Stimulated activated CD8-positive, alpha-beta memory T cell treated with anti-CD3 and anti-CD28 coated beads, Interleukin-12 subunit alpha, Interleukin-12 subunit beta, amount 100 ng/mL, for 1 hour (primary cell): ENCODE results near the gene ARID4B.
"Not testable (repeated sequence)": the region's sequence is repeated elsewhere in the genome, so short reads cannot be mapped to it uniquely, and the experiment has no call there.

Experiments
- DNase-seq: peaks from one replicate; pipeline ENCODE4 v3.0.0-alpha.2; 2020; ENCODE audit warnings: low read depth

ARID4B gene

GRCh38 chr1:235329139-235329902 lies 1.3 kb upstream of the ARID4B start:
- no peak for DNase-seq

DNA sequence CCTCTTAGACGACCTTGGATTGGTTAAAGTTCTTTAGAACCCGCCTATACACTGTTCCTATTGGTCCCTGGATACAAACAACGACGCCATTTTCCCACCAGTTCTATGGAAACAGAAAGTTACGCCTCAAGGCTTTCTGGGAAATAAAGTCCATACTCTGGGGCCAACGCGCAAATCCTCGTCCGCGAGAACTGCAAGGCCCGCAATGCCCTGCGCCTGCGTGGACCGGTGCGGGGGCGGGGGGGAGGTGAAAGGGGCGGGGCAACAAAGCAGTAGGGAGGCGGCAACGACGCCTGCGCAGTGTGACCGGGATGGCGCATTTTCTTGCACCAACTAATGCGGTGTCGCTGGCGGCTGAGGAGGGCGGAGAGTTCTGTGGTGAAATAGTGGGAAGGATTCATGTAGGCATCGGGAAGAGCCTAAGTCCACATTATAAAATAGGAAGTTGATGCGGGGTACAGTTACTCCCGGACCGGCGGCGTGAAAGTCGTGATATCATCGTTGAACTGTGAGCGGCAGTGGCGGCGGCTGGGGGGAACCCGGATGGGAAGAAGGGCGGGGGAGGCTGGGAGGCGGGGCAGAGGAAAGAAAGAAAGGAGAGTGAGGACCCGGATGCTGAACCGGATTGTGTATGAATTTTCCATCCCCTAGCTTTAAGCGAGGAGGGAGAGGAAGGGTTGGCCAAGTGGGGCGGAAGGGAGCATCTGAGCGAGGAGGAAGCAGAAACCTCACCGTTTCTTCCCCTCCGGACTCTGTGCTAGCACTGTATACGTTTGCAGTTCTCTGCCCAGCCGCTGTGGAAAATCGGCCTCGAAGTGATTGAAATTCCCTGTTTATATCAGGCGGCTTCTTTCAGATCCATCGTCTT lies 526 bp upstream of the ARID4B start, which contains the start of gene GGPS1:
Gene GGPS1, plus strand, starts transcription at position 300 of the 868 bp plus-strand sequence. CDS start 6,695 bp downstream, outside the sequence.
- DNase-seq: peak; percentile 100

DNA sequence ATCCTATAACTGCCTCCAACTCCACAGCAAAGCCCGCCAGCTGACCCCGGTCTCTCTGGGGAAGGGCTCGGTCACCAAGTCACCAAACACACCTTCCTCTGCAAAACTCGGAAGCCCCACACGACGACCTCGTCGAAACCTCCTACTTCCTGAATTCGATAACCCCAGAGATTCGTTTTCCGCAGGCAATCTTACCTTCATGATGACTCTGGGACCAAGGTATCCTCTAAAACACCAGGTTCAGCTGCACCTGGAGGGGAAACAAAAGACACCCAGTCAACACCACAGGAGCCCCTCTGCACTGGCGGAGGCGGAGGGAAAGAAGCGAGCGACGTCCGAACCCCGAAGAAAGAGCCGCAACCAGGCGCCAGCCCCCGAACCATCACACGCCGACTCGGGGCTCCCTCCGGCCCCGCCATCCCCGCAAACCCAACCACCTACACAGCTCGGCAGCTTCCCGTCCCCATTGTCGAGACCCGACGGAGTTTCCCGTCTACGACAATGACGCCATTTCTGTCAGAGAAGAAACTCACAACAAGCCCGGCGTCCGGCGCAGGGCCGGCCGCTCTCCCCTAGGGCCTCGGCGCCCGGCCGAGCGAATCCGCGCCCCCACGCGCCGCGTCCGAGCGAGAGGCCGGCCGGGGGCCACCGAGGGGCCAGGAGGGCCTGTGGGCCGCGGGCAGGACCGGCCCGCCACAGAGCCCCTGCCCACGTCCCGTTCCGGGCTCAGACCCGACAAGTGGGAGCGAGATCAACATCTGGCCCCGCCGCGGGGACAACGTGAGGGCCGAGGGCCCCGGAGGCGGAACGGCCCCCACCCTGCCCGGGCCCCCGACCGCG lies 1.0 kb downstream of the ARID4B start:
- peak; percentile 37 for DNase-seq

DNA sequence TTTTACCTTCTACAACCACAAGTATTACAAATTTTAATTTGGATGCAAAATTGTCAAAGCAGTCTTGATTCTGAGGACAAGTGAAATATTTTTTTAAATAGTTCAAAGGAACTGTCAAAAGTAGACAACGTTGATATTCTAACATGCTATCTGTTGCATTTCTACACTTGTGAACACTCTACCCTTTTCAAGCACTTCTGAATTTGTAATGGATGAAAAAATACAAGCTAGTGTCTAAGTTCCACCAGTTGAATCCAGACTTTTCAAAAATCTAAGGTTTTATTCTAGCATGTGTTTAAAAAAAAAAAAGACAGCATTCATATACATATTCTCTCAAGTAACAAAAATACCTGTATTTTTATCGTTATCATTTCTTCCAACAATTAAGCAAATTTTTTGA lies 2.1 kb downstream of the ARID4B start:
- no peak for DNase-seq

DNA sequence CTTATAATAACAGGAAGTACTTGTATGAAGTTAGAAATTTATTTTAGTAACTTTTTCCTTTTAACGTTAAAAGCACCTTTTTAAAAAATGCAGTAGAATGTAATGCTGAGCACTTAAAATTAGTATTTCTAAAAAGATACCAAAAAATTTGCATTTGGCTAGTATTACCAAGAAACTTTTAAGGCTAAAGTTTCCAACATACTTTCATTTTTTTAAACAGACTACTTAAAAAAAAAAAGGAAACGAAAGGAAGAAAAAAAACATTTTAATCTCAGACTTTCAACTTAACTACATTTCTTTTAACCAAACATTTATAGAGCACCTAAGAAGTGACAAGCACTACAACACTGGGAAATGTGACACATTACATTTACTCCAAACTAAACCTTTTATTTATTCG lies 2.8 kb downstream of the ARID4B start:
- DNase-seq: no peak

DNA sequence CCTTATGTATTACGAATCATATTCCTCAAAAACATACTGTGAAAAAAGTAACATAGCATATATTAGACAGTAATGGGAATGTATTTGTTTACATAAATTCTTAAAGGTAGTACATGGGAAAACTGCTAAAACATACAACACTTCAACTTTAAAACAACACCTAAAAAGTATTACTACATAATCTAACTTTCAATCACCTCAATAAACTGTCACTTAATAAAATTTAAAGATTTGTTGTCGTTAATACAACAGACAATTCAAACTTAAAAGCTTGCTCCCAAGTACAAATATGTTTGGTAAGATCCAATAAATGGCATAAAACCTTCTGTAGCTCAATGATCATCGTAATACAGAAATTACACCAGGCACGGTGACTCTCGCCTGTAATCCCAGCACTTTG lies 3.7 kb downstream of the ARID4B start:
- no peak for DNase-seq

DNA sequence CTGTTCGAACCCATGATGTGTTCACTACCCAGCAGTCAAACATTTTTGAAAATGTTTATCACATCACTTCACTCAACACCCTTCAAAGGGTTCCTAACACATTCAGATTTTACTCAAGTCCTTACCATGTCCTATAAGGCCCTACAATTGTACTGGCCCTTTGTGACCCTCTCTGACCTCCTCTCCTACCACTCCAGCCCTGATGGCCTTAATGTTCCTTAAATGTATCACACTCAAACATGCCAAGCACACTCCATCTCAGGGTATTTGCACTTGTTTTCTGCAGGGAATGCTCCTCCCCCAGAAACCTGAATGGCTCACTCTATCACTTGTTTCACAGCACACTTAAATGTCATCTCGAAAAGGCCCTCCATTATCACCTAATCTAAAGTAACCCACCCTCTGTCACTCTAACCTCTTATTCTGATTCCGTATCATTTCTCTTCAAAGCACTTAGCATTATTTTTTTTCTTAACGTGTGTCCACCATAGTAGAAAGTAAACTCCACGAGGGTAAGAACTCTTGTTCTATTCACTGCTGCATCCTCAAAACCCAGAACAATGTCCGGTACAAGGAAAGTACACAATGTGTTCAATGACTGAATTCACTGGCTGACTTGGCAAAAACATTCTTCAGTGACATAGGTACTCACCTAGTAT lies 7.3 kb downstream of the ARID4B start:
- no peak for DNase-seq

- no peak for DNase-seq
Measured at GRCh38 chr1:235319255-235319654, 8.7 kb downstream of the ARID4B start.

GRCh38 chr1:235317168-235317567 lies 10.8 kb downstream of the ARID4B start:
- DNase-seq: no peak

DNA sequence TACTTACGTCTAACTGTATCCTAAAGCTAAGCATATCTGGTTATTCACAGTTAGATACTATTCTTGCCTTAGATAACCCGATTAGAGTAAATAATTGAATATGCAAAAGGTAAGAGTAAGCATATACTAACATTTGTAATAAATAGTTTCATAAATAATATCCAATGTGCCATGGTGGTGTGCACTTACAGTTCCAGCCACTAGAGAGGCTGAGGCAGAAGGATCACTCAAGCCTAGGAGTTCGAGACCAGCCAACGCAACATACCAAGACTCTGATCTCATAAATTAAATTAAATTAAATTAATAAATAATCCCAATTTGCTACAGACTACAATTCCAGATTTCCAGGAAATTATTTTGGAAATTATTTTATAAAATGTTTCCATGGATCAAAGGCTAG lies 12.2 kb downstream of the ARID4B start:
- no peak for DNase-seq

DNA sequence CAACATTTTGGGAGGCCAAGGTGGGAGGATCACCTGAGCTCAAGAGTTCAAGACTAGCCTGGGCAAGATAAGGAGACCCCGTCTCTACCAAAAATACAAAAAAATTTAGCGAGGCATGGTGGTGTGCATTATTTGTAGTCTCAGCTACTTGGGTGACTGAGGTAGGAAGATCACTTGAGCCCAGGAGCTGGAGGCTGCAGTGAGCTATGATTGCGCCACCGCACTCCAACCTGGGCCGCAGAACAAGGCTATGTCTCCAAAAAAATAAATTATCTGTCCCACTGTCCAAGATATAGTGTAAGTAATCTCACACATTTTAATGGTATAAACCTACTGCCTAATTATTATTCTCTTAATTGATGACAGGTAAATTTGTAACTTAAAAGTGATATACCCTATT lies 12.8 kb downstream of the ARID4B start:
- no peak for DNase-seq

GRCh38 chr1:235313931-235314678 lies 13.9 kb downstream of the ARID4B start:
- no peak for DNase-seq

DNA sequence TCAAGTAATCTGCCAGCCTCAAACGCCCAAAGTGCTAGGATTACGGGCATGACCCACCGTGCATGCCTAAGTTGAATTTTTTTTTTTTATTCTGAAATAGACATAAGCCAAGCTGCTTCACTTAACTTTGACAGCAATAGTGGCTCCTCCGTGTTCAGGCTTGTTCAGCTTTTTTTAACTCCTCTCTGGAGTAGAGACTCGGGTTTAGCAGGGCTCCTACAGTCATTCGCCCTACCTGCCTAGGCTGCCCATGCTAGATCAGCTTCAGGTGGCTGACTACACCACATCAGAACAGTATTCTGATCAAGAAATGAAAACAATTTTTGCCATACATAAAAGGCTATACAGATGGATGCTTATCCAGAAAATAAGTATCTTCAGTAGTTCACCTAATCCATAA lies 14.7 kb downstream of the ARID4B start:
- DNase-seq: no peak

- DNase-seq: not testable (repeated sequence)
Measured at GRCh38 chr1:235309206-235309605, 18.8 kb downstream of the ARID4B start.

GRCh38 chr1:235307158-235308124 lies 20.5 kb downstream of the ARID4B start:
- DNase-seq: no peak

- no peak for DNase-seq
Measured at GRCh38 chr1:235304549-235305451, 23.2 kb downstream of the ARID4B start.

DNA sequence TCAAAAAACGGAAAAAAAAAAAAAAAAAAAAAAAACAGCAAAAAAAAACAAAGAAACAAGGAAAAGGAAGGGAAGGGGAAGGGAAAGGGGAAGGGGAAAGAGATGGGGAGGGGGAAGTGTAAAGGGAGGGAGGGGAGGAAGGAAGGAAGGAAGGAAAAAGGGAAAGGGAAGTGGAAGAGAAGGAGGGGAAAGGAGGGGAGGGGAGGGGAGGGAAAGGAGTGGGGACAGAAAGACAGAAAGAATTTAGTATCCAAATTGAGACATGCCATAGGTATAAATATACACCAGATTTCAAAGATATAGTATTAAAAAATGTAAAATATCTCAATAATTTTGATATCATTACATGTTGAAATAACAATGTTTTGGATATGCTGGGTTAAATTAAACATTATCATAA lies 25.8 kb downstream of the ARID4B start:
- no peak for DNase-seq

DNA sequence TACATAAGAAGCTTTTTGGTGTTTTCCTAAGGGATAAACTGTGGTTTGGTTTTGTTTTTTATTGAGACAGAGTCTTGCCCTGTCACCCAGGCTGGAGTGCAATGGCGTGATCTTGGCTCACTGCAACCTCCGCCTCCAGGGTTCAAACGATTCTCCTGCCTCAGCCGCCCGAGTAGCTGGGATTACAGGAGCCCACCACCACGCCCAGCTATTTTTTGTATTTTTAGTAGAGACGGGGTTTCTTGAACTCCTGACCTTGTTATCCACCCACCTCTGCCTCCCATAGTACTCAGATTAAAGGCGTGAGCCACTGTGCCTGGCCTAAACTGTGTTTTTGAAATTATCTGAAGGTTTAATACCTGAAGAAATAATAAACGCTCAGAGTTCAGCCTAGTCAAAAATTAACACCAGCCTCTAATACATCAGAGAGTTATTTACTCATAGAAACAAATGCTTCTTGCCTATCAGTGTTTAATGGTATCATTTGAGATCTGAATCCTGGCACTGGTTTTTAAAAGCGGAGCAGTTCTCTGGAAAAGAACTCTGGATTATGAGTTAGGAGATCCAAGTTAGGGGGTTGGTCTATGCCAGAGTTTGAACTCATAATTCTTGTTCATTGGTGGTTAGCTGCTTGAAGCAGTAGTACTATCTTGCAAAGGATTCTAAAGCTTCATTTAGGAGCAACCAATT lies 28.7 kb downstream of the ARID4B start:
- no peak for DNase-seq
